Cardiac septum (tissue), 1 donor: Measurements from ENCODE around the gene M1AP. TPM values are rescaled to one million over a fixed set of nuclear protein-coding genes. Genes with fewer than 3 reads are reported as not detected.

Experiments
- DNase-seq: peaks from one replicate; pipeline ENCODE4 v3.0.0-alpha.2; 2020; ENCODE audit warnings: low spot score
- intact Hi-C: fragments of 100-400 bp; cut with DNase I; formaldehyde crosslinking; loops from one replicate; pipeline ENCODE4 v1.14.0; 2022
- total RNA-seq: library from RNA; stranded (reverse); fragmentation: NEBNext Ultra II Directional; extraction: Animal tissue kit (Norgen Biotek cat#: 25700); gene quantifications from one replicate; pipeline ENCODE4 v1.2.1, GENCODE V29; 2021
- donor health status: DM: no; HTN: no; CAD: no.

M1AP gene
- total RNA-seq, 1 donor from 2014 or later, result not detected

- intact Hi-C loops, result loop anchor here (10.0 kb wide), 1 partner anchor 709 kb away; the partner anchor contains the start of gene STAMBP
- peak; percentile 43 for DNase-seq
Measured at GRCh38 chr2:74533464-74533863, 114.7 kb downstream of the M1AP start.

GRCh38 chr2:74532222-74532621 is 115.9 kb downstream of the M1AP start:
- intact Hi-C loops, result loop anchor here (10.0 kb wide), 1 partner anchor 707 kb away; the partner anchor contains the start of gene STAMBP
- DNase-seq, result no peak

GRCh38 chr2:74531666-74532065 is 116.5 kb downstream of the M1AP start:
- intact Hi-C loops, result loop anchor here (2.0 to 10.0 kb wide), 2 partner anchors 17 to 707 kb away; partner anchors contain the start of gene STAMBP

GRCh38 chr2:74530239-74531187 is 117.6 kb downstream of the M1AP start:
- intact Hi-C loops, result loop anchor here (2.0 to 10.0 kb wide), 2 partner anchors 18 to 706 kb away; partner anchors contain the start of gene STAMBP
- DNase-seq, result peak; percentile 75

More at GRCh38 chr2:74531666-74532065, 116.5 kb downstream of the M1AP start:
- peak; percentile 65 for DNase-seq

GRCh38 chr2:74529357-74530238 is 118.5 kb downstream of the M1AP start, which contains the start of the genes AUP1 and HTRA2:
AUP1 (minus strand) TSS chr2:74529706; CDS start chr2:74529629, 77 bp downstream.
HTRA2 (plus strand) TSS chr2:74529933; CDS start chr2:74530007, 74 bp downstream.
- DNase-seq, result peak; percentile 99
- intact Hi-C loops, result loop anchor here (1.0 to 10.0 kb wide), 8 partner anchors 19 to 705 kb away; partner anchors contain the start of genes CCDC142, DOK1, INO80B and PCGF1

GRCh38 chr2:74528600-74529356 is 119.4 kb downstream of the M1AP start:
- intact Hi-C loops, result loop anchor here (1.0 to 10.0 kb wide), 6 partner anchors 21 to 126 kb away; partner anchors contain the start of genes CCDC142, DOK1, INO80B and PCGF1
- peak; percentile 41 for DNase-seq

- peak; percentile 54 for DNase-seq
- intact Hi-C loops, result loop anchor here (5.0 to 10.0 kb wide), 2 partner anchors 60 to 127 kb away; partner anchors contain the start of gene SEMA4F
Measured at GRCh38 chr2:74527741-74528140, 120.4 kb downstream of the M1AP start.

GRCh38 chr2:74526649-74527230 is 121.4 kb downstream of the M1AP start:
- intact Hi-C loops, result loop anchor here (5.0 to 10.0 kb wide), 2 partner anchors 61 to 128 kb away; partner anchors contain the start of gene SEMA4F
- peak; percentile 50 for DNase-seq

- peak; percentile 46 for DNase-seq
- intact Hi-C loops, result loop anchor here (5.0 to 10.0 kb wide), 2 partner anchors 61 to 129 kb away; partner anchors contain the start of gene SEMA4F
Measured at GRCh38 chr2:74525717-74526648, 122.1 kb downstream of the M1AP start, which contains the start of gene DQX1. DQX1 (minus strand) TSS chr2:74526231; CDS start chr2:74525729, 502 bp downstream.

GRCh38 chr2:74524955-74525716 is 123.0 kb downstream of the M1AP start:
- intact Hi-C loops, result loop anchor here (5.0 to 10.0 kb wide), 2 partner anchors 62 to 130 kb away; partner anchors contain the start of gene SEMA4F
- peak; percentile 61 for DNase-seq

- intact Hi-C loops, result loop anchor here (10.0 kb wide), 1 partner anchor 131 kb away; the partner anchor contains the start of gene SEMA4F
- DNase-seq, result peak; percentile 36
Measured at GRCh38 chr2:74524005-74524404, 124.1 kb downstream of the M1AP start.

- DNase-seq, result peak; percentile 49
- intact Hi-C loops, result loop anchor here (10.0 kb wide), 1 partner anchor 132 kb away; the partner anchor contains the start of gene SEMA4F
Measured at GRCh38 chr2:74522516-74522915, 125.6 kb downstream of the M1AP start.

GRCh38 chr2:74516650-74517049 is 131.5 kb downstream of the M1AP start:
- intact Hi-C loops, result no loop called here
- no peak for DNase-seq

- intact Hi-C loops, result no loop called here
- peak; percentile 87 for DNase-seq
Measured at GRCh38 chr2:74515981-74516633, 132.0 kb downstream of the M1AP start.

GRCh38 chr2:74515271-74515980 is 132.7 kb downstream of the M1AP start:
- DNase-seq, result no peak
- intact Hi-C loops, result no loop called here
